ENCODE results near the gene LRRFIP1. TPM values are rescaled to one million over a fixed set of nuclear protein-coding genes. Genes with fewer than 3 reads are reported as not detected.

The LRRFIP1 gene
- total and polyA plus RNA-seq, 2 of the 13 experiments (the other 11 are each of a cell fraction or from before 2014, with no cell fraction given): 15.9 to 40.5 TPM

DNA sequence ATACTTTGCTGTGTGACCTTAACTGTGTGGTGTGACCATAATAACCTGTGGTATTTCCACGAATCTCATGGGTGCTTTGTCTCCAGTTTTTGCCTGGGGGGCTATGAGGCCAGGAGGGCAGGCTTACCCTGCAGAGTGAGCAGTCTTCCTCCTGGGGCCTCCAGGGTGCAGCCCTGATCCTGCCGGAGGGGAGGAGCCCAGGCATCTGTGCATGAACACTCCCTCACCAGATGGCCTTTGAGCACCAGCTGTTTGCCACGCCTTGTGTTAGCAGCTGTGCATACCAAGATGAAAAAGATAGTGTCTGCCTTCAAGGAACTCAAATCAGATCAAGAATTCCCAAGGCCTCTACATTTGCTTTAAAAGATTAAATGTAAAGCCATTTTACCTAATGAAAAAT, 96.2 kb downstream of the LRRFIP1 start (continued):
- TF ChIP-seq, protein P1, sequence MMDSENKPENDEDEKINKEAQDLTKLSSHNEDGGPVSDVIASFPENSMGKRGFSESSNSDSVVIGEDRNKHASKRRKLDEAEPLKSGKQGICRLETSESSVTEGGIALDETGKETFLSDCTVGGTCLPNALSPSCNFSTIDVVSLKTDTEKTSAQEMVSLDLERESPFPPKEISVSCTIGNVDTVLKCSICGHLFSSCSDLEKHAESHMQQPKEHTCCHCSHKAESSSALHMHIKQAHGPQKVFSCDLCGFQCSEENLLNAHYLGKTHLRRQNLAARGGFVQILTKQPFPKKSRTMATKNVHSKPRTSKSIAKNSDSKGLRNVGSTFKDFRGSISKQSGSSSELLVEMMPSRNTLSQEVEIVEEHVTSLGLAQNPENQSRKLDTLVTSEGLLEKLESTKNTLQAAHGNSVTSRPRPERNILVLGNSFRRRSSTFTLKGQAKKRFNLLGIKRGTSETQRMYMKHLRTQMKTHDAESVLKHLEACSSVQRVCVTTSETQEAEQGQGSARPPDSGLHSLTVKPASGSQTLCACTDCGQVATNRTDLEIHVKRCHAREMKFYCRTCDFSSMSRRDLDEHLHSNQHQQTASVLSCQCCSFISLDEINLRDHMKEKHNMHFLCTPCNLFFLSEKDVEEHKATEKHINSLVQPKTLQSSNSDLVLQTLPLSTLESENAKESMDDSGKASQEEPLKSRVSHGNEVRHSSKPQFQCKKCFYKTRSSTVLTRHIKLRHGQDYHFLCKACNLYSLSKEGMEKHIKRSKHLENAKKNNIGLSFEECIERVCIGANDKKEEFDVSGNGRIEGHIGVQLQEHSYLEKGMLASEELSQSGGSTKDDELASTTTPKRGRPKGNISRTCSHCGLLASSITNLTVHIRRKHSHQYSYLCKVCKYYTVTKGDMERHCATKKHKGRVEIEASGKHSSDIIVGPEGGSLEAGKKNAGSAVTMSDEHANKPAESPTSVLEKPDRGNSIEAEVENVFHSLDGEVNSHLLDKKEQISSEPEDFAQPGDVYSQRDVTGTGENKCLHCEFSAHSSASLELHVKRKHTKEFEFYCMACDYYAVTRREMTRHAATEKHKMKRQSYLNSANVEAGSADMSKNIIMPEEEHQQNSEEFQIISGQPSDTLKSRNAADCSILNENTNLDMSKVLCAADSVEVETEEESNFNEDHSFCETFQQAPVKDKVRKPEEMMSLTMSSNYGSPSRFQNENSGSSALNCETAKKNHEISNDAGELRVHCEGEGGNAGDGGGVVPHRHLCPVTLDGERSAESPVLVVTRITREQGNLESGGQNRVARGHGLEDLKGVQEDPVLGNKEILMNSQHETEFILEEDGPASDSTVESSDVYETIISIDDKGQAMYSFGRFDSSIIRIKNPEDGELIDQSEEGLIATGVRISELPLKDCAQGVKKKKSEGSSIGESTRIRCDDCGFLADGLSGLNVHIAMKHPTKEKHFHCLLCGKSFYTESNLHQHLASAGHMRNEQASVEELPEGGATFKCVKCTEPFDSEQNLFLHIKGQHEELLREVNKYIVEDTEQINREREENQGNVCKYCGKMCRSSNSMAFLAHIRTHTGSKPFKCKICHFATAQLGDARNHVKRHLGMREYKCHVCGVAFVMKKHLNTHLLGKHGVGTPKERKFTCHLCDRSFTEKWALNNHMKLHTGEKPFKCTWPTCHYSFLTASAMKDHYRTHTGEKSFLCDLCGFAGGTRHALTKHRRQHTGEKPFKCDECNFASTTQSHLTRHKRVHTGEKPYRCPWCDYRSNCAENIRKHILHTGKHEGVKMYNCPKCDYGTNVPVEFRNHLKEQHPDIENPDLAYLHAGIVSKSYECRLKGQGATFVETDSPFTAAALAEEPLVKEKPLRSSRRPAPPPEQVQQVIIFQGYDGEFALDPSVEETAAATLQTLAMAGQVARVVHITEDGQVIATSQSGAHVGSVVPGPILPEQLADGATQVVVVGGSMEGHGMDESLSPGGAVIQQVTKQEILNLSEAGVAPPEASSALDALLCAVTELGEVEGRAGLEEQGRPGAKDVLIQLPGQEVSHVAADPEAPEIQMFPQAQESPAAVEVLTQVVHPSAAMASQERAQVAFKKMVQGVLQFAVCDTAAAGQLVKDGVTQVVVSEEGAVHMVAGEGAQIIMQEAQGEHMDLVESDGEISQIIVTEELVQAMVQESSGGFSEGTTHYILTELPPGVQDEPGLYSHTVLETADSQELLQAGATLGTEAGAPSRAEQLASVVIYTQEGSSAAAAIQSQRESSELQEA (CRISPR knock-in tag; IDR thresholded peaks at IDR 0.05; ENCODE audit: not compliant biosample characterization): no peak
- TF ChIP-seq ARNT2 (CRISPR knock-in tag; IDR thresholded peaks at IDR 0.05; ENCODE audit: low read depth) (0 out of 2 replicates have a peak, but pooled peaks have one; percentile 41), PPARG (CRISPR knock-in tag; conservative IDR thresholded peaks at IDR 0.05) (no peak), PAX8 (CRISPR knock-in tag; IDR thresholded peaks at IDR 0.05; ENCODE audit: borderline replicate concordance) (no peak), ZMYM4 (CRISPR knock-in tag; IDR thresholded peaks at IDR 0.05) (peak; percentile 69), HMGXB4 (CRISPR knock-in tag; IDR thresholded peaks at IDR 0.05; ENCODE audit: borderline replicate concordance in 1 of 2, low read depth in 1 of 2) (no peak), GATA4 (IDR thresholded peaks at IDR 0.05; ENCODE audit: borderline replicate concordance, low read depth) (no peak), ZNF33A (CRISPR knock-in tag; IDR thresholded peaks at IDR 0.05; ENCODE audit: borderline replicate concordance) (no peak), SRSF1 (optimal IDR thresholded peaks at IDR 0.05; ENCODE audit: low read depth, low read length) (no peak), TEAD2 (CRISPR knock-in tag; IDR thresholded peaks at IDR 0.05) (no peak), ZNF543 (CRISPR knock-in tag; IDR thresholded peaks at IDR 0.05) (no peak), ZNF777 (CRISPR knock-in tag; IDR thresholded peaks at IDR 0.05) (peak; percentile 23; the same call in 1 of the 2 replicates), ZFY (CRISPR knock-in tag; IDR thresholded peaks at IDR 0.05) (no peak), ZNF672 (CRISPR knock-in tag; IDR thresholded peaks at IDR 0.05) (no peak), HOMEZ (CRISPR knock-in tag; IDR thresholded peaks at IDR 0.05; ENCODE audit: low read depth) (0 out of 2 replicates have a peak, but pooled peaks have one; percentile 71), GATAD2A (CRISPR knock-in tag; IDR thresholded peaks at IDR 0.05) (peak; percentile 70)
- TF ChIP-seq, protein P2, sequence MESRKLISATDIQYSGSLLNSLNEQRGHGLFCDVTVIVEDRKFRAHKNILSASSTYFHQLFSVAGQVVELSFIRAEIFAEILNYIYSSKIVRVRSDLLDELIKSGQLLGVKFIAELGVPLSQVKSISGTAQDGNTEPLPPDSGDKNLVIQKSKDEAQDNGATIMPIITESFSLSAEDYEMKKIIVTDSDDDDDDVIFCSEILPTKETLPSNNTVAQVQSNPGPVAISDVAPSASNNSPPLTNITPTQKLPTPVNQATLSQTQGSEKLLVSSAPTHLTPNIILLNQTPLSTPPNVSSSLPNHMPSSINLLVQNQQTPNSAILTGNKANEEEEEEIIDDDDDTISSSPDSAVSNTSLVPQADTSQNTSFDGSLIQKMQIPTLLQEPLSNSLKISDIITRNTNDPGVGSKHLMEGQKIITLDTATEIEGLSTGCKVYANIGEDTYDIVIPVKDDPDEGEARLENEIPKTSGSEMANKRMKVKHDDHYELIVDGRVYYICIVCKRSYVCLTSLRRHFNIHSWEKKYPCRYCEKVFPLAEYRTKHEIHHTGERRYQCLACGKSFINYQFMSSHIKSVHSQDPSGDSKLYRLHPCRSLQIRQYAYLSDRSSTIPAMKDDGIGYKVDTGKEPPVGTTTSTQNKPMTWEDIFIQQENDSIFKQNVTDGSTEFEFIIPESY (CRISPR knock-in tag; IDR thresholded peaks at IDR 0.05): peak; percentile 50; the same call in 1 of the 2 replicates

All from HepG2 (cell line).